GM21367 (cell line): Measurements from ENCODE around the gene CLDN20.

Experiments used
- ATAC-seq: cut with Tn5 transposase; IDR thresholded peaks from one replicate; pipeline ENCODE4 v1.9.1; 2021; ENCODE audit not compliant: unreplicated experiment

CLDN20 gene

GRCh38 chr6:155244434-155244833 is 19.4 kb upstream of the CLDN20 start:
- ATAC-seq, result no peak

DNA sequence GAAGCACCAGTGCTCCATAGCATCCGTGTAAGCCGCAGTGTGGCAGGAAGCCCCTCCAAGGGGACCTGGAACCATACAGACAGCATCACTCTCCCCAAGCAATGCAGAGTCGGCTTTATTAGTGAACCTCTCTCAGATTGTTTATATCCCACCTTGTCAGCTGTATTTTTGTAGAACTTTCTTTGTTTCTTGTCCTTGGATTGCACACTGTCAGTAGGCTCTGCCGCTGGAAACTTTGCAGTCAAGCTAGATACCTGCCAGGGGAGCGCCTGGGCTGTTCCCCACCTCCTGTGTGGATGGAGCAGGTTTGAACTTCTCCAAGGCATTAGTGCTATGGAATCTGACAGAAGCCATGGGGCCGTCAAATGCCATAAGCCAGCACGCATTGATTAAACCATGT is 18.6 kb upstream of the CLDN20 start:
- ATAC-seq, result no peak

DNA sequence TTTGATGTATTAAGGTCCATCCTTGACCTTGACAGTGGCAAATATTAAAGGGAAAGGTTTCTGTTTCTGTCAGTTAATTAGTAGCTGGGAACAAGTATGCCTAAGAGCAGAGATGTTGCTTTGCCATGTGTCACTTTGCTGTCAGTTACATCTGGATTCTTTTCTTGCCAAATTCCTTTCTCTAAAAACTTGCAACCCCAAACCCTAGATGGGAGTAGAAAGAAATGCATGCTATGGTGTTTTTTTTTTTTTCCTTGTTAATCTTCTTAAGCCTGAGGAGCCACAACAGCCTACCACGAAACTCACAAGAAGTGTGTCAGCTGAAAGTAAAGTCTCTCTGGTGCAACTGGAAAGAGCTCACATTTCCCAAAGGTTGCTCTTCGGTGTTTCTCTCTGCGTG is 18.0 kb upstream of the CLDN20 start:
- no peak for ATAC-seq

DNA sequence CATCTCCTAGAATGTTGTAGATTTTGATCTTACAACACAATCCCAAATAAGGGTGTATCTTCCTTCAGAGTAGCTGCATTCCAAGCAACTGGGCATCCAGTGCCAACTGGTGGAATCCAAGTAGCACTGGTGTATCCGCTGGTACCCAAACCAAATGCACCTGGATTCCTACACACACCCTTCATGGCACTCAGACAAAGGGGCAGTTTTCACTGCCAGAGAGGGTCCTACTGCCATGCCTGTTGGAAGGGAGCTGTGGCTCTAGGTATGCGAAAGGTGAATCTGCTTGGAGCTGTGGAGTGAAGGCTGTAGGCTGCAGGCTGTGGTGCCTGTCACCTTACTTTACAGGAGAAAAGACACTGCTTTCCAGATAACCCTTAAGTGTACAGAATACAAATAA is 17.0 kb upstream of the CLDN20 start:
- no peak for ATAC-seq

- no peak for ATAC-seq
Measured at GRCh38 chr6:155247618-155248007, 16.2 kb upstream of the CLDN20 start.

DNA sequence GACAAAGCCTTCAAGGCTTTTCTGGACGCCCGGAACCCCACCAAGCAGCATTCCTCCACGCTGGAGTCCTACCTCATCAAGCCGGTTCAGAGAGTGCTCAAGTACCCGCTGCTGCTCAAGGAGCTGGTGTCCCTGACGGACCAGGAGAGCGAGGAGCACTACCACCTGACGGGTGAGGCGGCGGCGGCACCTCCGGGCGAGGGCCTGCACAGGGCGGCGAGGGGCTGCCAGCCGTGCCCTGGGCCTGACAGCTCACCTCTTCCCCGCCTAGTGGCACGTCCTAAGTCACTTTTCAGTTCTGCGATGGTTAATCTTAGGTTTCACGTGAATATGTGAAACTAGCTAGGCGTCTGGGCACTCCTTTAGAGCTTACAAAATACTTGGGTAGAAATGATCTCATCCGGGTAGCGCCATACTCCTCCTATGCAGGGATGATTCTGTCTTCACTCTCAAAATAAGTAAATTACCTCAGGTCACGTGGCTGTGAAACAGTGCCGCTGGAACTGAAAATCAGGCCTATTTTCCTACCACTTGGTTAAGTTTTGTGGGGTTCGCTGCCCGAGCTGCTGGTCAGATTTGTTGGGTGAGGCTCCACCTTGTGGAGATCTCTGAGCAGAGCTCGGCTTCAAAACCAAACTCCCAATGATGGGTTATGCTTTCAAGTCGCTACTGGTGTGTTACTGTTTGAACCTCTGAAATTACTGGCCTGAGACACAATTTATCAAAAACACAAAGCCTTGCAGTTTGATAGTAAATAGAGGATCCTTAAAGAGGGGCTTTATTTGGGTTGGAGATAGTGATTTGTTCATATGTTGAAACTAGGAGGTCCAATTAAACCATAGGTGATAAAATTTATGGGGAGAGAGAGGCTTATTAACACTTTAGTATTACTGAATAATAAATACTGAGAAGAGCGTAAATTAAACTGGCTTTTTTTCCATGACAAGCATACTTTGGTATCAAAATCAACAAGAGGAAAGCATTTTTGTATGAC is 15.5 kb upstream of the CLDN20 start:
- peak; percentile 54 for ATAC-seq

GRCh38 chr6:155250701-155251381 is 13.0 kb upstream of the CLDN20 start:
- no peak for ATAC-seq

DNA sequence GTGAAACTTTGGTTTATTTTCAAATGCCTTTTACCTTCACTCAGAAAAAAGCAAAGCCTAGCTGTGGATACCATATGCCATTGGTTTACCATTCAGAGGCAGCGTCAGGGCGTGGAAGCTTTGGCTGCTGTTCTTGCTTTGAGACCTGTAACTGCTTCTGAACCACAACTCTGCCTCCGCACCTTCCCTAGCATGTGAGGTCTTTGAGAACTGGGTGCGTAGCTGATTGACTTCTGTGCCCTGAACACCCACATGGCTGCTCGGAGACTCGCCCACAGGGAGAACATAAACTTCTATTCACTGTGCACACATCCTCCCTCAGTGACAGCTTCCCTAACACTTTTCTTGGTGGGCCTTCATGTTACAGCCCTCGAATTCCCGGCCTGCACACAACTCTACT is 11.2 kb upstream of the CLDN20 start:
- ATAC-seq, result no peak

DNA sequence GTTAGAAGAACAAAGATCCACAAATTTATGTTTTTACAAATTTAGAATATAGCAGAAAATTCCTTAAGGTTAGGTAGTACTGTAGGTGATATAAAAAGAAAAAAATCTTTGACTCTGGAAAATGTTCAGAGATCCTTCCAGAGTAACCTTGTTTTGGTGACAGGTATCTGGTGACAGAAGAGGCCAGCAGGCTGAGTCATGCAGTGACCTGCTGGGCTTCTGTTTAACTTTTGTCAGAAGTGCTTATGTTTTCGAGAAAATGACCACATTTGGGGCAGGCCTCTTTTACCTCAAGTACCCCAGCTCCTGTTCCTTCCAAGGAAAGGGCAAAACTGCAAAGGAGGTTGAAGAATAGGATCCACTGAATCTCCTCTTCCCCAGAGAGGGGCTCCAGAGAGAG is 10.5 kb upstream of the CLDN20 start:
- no peak for ATAC-seq

GRCh38 chr6:155254139-155254538 is 9.7 kb upstream of the CLDN20 start:
- no peak for ATAC-seq

GRCh38 chr6:155256122-155256795 is 7.6 kb upstream of the CLDN20 start:
- ATAC-seq, result no peak

DNA sequence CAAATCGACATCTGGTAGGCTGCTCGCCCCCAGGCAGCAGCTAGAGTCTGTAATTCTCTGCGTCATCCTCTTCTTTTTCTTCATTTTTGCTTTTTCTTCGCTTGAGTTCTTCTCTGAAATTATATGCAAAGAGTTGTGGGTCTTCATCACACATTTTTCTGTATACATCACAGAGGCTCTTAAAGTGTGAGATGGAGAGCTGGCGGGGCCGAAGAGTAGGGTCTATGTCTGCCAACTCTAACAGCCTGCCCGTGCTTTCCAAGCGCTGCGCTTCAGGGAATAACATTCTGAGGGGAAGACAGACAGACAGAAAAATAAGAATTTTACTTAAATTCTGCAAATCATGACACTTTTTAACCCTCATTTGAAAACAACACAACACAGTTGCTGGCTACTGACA is 6.0 kb upstream of the CLDN20 start:
- ATAC-seq, result no peak

- no peak for ATAC-seq
Measured at GRCh38 chr6:155259204-155259603, 4.6 kb upstream of the CLDN20 start.

DNA sequence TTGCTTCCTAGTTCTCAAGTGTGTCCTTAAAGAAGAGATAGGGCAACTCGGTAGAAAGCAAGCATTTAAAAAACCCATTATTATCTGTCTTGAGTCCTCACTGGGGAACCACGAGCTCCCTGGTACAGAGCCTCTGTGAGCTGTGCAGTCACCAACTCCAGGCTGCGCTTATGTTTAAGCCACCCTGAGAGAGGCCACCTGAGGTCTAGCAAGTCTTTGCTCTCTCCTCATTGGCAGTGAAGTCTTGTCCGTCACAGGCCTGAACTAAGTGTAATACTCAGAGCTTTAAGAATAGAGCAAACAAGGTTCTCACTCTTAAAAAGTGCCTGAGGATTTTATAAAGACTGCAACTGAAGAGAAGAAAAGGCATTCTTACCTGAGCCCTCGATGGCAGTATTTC is 3.9 kb upstream of the CLDN20 start:
- ATAC-seq, result no peak

DNA sequence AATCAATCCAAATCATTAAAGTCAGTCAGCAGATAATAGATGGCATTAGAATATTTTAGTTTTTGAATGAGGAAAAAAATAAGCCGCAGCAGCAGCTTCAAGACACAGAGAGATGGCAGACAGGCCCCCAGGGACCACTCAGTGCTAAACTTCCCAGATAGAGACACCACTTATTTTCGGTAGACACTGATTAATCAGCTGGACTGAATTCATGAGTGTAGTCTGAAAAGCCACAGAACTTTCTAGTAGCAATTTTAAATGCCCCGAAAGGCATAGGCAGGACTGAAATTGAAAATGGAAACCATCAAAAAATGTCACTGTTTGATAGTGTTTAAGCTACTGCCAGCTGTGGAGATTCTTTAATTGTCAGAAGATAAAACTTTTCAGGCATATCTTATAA is 3.1 kb upstream of the CLDN20 start:
- peak; percentile 45 for ATAC-seq

- no peak for ATAC-seq
Measured at GRCh38 chr6:155261111-155261900, 2.5 kb upstream of the CLDN20 start.

DNA sequence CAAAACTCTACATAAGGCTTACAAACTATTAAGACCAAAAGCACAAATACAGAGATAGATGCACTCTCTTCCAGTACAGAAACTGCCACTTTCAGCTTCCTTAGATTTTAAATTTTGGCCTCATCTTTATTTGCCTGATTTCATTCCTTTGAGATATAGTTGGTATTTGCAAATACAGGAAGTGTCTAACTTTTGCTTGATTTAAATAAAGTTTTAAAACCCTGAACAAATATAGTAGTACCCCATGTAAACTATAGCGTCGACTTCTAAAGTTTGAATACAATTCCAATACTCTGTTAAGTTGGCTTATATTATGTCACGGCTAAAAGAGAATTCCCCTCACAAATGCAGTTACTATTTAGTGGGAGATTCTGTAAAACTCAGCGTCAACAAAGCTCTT is 1.2 kb upstream of the CLDN20 start:
- ATAC-seq, result no peak

DNA sequence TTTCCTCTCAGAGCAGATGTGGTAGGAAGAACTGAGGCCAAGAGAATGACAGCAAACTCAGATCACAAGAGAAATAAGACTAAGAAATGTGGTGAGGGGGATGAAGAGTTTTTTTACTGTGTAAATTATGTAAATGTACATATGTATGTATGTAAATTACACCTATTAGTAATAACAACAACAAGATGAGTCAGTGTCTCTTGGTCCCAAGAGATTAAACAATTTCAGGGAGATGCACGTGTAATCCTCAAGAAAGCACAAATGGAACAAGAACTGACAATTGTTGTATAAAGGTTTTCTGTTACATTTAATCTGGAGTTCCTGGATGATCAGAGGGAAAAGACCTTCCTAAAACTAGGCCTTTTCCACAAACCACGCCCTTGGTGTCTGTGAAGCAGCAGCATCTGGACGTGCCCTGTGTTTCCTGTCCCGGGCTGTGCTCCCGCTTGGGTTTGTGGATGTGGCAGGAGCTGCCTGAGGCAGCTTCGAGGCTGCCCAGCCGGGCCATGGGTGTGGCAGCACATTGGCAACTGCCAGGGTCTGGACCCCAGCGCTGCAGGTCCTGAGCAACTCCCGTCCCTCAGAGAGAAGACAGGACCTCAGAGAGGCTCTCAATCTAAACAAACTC is 994 bp downstream of the CLDN20 start:
- no peak for ATAC-seq

DNA sequence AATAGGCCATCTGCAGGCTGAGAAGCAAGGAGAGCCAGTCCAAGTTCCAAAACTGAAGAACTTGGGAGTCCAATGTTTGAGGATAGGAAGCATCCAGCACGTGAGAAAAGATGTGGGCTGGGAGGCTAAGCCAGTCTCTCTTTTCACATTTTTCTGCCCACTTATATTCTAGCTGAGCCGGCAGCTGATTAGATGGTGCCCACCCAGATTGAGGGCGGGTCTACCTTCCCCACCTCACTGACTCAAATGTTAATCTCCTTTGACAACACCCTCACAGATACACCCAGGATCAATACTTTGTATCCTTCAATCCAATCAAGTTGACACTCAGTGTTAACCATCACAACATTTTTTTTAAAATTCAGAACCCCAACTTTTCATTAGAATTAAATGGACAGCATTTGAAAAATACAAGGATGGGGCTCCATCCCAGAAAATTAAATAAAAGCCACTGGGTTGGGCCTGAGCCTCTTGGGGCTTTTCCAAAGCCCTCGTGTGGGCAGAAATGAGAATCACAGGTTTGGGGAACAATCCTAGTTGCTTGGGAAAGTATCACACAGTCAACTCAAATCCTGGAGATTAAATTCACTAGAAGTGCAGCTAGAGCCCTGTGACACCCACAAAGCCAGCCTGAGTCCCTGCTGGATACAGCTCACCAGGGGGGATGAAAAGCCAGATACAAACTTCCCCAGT is 2.2 kb downstream of the CLDN20 start:
- no peak for ATAC-seq

DNA sequence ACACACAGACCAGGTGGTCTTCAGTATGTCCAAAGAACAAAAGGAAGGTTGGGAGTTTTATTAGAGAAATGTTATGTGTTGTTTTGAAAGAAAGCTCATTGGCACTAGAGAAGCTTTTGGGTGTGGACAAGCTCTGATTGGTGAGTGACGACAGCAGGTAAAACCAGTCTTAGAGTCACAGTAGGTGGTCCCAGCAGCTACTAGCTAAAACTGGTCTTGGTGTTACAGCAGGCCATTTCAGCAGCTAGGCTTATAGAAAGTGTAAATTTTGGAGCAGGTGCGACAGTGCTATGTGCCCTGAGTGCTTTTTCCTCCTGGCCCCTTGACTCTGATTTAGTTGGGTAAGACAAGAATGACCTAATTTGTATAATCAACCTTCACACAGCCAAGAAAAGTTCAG is 3.6 kb downstream of the CLDN20 start:
- no peak for ATAC-seq
